GM12878 (cell line): Measurements from ENCODE around the gene B4GALNT4. TPM values are rescaled to one million over a fixed set of nuclear protein-coding genes. Genes with fewer than 3 reads are reported as not detected.

Experiments
- ATAC-seq: fragments of 200-7000 bp; cut with Tn5 transposase; 3 replicates; pipeline ENCODE4 v1.9.1; 2020; ENCODE audit warnings: mild to moderate bottlenecking, moderate library complexity
- BruUV-seq: library from RNA; stranded (reverse); fragments of 400-500 nt; replicated peaks from 2 replicates; lab custom pipeline; 2021; lab: Mats Ljungman, UMichigan
- CTCF ChIA-PET: fragments of 300-600 bp; sonication (Branson Sonifier 250); formaldehyde crosslinking; extraction: SDS; loops from one replicate; lab custom pipeline; 2021; ENCODE audit warnings: inconsistent platforms; lab: Yijun Ruan, JAX
- POLR2A ChIA-PET: fragments of 350-600 bp; formaldehyde crosslinking; extraction: SDS; loops from one replicate; lab custom pipeline; 2021; ENCODE audit warnings: inconsistent platforms; lab: Charles Lee
- RAD21 ChIA-PET: fragments of 300-600 bp; sonication (Branson Sonifier 250); formaldehyde crosslinking; loops from one replicate; lab custom pipeline; 2023; ENCODE audit warnings: antibody characterized with exemption; ENCODE audit not compliant: unreplicated experiment; lab: Charles Lee
- SMC1A ChIA-PET: fragments of 300-600 bp; sonication (Branson Sonifier 250); formaldehyde crosslinking; loops from one replicate; lab custom pipeline; 2023; ENCODE audit not compliant: unreplicated experiment, uncharacterized antibody; lab: Charles Lee
- DNase-seq: peaks from one replicate; pipeline ENCODE4 v3.0.0-alpha.2; 2011; ENCODE audit warnings: low read depth, low spot score
- FAIRE-seq: peaks from 3 replicates; lab custom pipeline; 2011; peaks lifted over from hg19 to GRCh38; lab: Jason Lieb, UNC
- H2AFZ ChIP-seq: 2 replicates; pipeline ENCODE4 v1.6.0; 2011; ENCODE audit warnings: low read depth, low read length, control low read depth; ENCODE audit not compliant: control insufficient read depth
- H3K27ac ChIP-seq: 2 replicates; pipeline ENCODE4 v1.5.1; 2011; ENCODE audit warnings: control low read depth; ENCODE audit not compliant: control insufficient read depth, insufficient read depth
- H3K27me3 ChIP-seq, 2 experiments: replicated peaks in 1 of 2; 2 replicates each; pipeline versions ENCODE4 v1.6.0 to v1.6.1; 2011; ENCODE audit warnings: low read length in 1 of 2; ENCODE audit not compliant: control insufficient read depth in 2 of 2, insufficient read depth in 2 of 2
- H3K36me3 ChIP-seq, 2 experiments: 2 replicates each; pipeline ENCODE4 v1.5.1; 2011; ENCODE audit warnings: low read length in 1 of 2; ENCODE audit not compliant: control insufficient read depth in 2 of 2, insufficient read depth in 2 of 2
- H3K4me1 ChIP-seq: 2 replicates; pipeline ENCODE4 v1.6.1; 2011; ENCODE audit warnings: mild to moderate bottlenecking, low read length, moderate library complexity, mixed read lengths; ENCODE audit not compliant: control insufficient read depth, insufficient read depth
- H3K4me2 ChIP-seq: 2 replicates; pipeline ENCODE4 v1.6.0; 2011; ENCODE audit warnings: control low read depth; ENCODE audit not compliant: control insufficient read depth, insufficient read depth
- H3K4me3 ChIP-seq: fragments of 200-600 bp; sonication (generic); 2 replicates; pipeline ENCODE4 v1.5.1; 2016
- H3K79me2 ChIP-seq: 2 replicates; pipeline ENCODE4 v1.6.0; 2011; ENCODE audit warnings: low read length; ENCODE audit not compliant: control insufficient read depth, insufficient read depth
- H3K9ac ChIP-seq: 2 replicates; pipeline ENCODE4 v1.8.0; 2011; ENCODE audit warnings: low read length, control low read depth, mixed read lengths; ENCODE audit not compliant: control insufficient read depth, insufficient read depth
- H3K9me3 ChIP-seq: replicated peaks from 3 replicates; pipeline ENCODE4 v1.5.1; 2011; ENCODE audit warnings: mild to moderate bottlenecking, low read length; ENCODE audit not compliant: control insufficient read depth, insufficient read depth
- H4K20me1 ChIP-seq: 2 replicates; pipeline ENCODE4 v1.6.0; 2011; ENCODE audit not compliant: control insufficient read depth, insufficient read depth
- ATF7 ChIP-seq: fragments of 450-650 bp; IDR thresholded peaks from 2 replicates; pipeline ENCODE4 v1.6.1; 2016; ENCODE audit warnings: low read depth, mild to moderate bottlenecking
- YY1 ChIP-seq: IDR thresholded peaks from 2 replicates; pipeline ENCODE4 v1.6.1; 2011; ENCODE audit warnings: low read depth, mild to moderate bottlenecking, low read length
- ZBTB4 ChIP-seq: fragments of 450-650 bp; formaldehyde crosslinking; IDR thresholded peaks from 2 replicates; pipeline ENCODE4 v1.4.0; 2022; ENCODE audit warnings: mild to moderate bottlenecking, moderate library complexity
- ZNF622 ChIP-seq: fragments of 450-650 bp; IDR thresholded peaks from 2 replicates; pipeline ENCODE4 v1.6.1; 2017; ENCODE audit warnings: mild to moderate bottlenecking, inconsistent platforms
- WGBS: methylation state at CpG from one replicate; pipeline ENCODE4 v1.1.6; 2016; ENCODE audit warnings: low lambda C conversion rate; ENCODE audit not compliant: insufficient replicate concordance, insufficient coverage; ENCODE audit errors: missing lambda C conversion rate; 5-methylcytosine and 5-hydroxymethylcytosine counted together
- in situ Hi-C: fragments of 300-500 bp; cut with MboI; formaldehyde crosslinking; loops from 9 replicates; pipeline ENCODE4 v1.14.3; 2018; ENCODE audit warnings: mixed read lengths
- intact Hi-C: fragments of 100-400 bp; cut with micrococcal nuclease; formaldehyde crosslinking; loops from one replicate; pipeline ENCODE4 v1.14.2; 2022; ENCODE audit not compliant: unreplicated experiment
- polyA plus RNA-seq, 11 experiments: library from polyadenylated mRNA; depleted of rRNA in 4 of 11; unstranded in 6 of 11; stranded (reverse) in 5 of 11; fragments of >200 nt; fragmentation: Nextera tagmentation in 4 of 11; fragmentation: Illumina TruSeq in 1 of 11; extraction: Ambion mirVana in 4 of 11; extraction: Trizol in 1 of 11; gene quantifications; 1 replicate in 1 of 11; 2 replicates in 10 of 11; pipeline versions ENCODE4 v1.2.1 to v1.2.3, GENCODE V29; 2011 to 2016; ENCODE audit warnings: inconsistent platforms in 2 of 11, missing spikeins in 2 of 11, low read depth in 1 of 11
- total RNA-seq, 4 experiments: library from RNA; depleted of rRNA in 3 of 4; stranded (reverse); fragments of >200 nt in 3 of 4; fragmentation: Illumina TruSeq in 1 of 4; extraction: Trizol in 1 of 4; gene quantifications; 2 replicates each; pipeline versions ENCODE4 v1.2.1 to v1.2.3, GENCODE V29; 2013 to 2021

Gene B4GALNT4
- total and polyA plus RNA-seq, 10 of the 15 experiments (the other 5 are each of a cell fraction or from before 2014, with no cell fraction given): 0.04 to 0.82 (median 0.40) TPM; not detected in 6

GRCh38 chr11:408154-409007 lies 39.1 kb downstream of the B4GALNT4 start:
- intact Hi-C loops: no loop called here
- 53% methylated on average over 15 of the region's 15 CpGs for WGBS
- no peaks in the 10 kb centered on the region for H3K9me3 ChIP-seq

More at GRCh38 chr11:408154-409007, 39.1 kb downstream of the B4GALNT4 start:
- no peaks in the 10 kb centered on the region for H4K20me1 ChIP-seq
- H3K36me3 ChIP-seq: no peaks in the 10 kb centered on the region
- in situ Hi-C loops: no loop called here
- no peaks in the 10 kb centered on the region for H3K79me2 ChIP-seq
- no peak overlapping the region for H3K4me3 ChIP-seq
- H3K4me1 ChIP-seq: peaks cover 6% of the 10 kb centered on the region; the same call in 1 of the 2 replicates
- ATAC-seq (no peak), DNase-seq (no peak), FAIRE-seq (no peak)
- RAD21 ChIA-PET: interaction anchor here (1.3 kb wide), 1 partner anchor 110 kb away, joined by 8 read pairs; no protein-coding TSS in a partner anchor
- no peak overlapping the region for H3K9ac ChIP-seq
- H3K27me3 ChIP-seq: no peaks in the 10 kb centered on the region
- SMC1A ChIA-PET: no interaction called here
- CTCF ChIA-PET: no interaction called here
- no peak overlapping the region for H3K4me2 ChIP-seq
- no peak overlapping the region for H3K27ac ChIP-seq
- no TSS peak for BruUV-seq
- no peak overlapping the region for H2AFZ ChIP-seq
- TF ChIP-seq ATF7 (no peak), ZBTB4 (no peak), YY1 (no peak), ZNF622 (no peak)
- POLR2A ChIA-PET: interaction anchor here (1.8 kb wide), 1 partner anchor 40 kb away, joined by 10 read pairs; no protein-coding TSS in a partner anchor
